ENCODE data around the gene ANKRD52.
A peak's percentile ranks its signal among the peaks of the same experiment; 100 is the strongest.

- peak; percentile 81 to 98 (median 94) for TF ChIP-seq CTCF (IDR thresholded peaks at IDR 0.05)
- TF ChIP-seq POLR2A (IDR thresholded peaks at IDR 0.05), result peak in 1 of 2 donors; percentile 62
- peak; percentile 83 to 91 for TF ChIP-seq EP300 (IDR thresholded peaks at IDR 0.05)
These were observed 34.0 kb downstream of the ANKRD52 start, which contains the start of gene NABP2 for GRCh38 chr12:56224102-56224701.
